Hypothalamus (tissue), 51 donors: ENCODE results near the gene IL12A.

Experiments used
- DNase-seq, 51 donors: peaks; one replicate each; lab custom pipeline; 2025; lab: John Stamatoyannopoulos, UW

Gene IL12A

GRCh38 chr3:160023476-160023875 lies 34.8 kb downstream of the IL12A start:
- no peak for DNase-seq

DNA sequence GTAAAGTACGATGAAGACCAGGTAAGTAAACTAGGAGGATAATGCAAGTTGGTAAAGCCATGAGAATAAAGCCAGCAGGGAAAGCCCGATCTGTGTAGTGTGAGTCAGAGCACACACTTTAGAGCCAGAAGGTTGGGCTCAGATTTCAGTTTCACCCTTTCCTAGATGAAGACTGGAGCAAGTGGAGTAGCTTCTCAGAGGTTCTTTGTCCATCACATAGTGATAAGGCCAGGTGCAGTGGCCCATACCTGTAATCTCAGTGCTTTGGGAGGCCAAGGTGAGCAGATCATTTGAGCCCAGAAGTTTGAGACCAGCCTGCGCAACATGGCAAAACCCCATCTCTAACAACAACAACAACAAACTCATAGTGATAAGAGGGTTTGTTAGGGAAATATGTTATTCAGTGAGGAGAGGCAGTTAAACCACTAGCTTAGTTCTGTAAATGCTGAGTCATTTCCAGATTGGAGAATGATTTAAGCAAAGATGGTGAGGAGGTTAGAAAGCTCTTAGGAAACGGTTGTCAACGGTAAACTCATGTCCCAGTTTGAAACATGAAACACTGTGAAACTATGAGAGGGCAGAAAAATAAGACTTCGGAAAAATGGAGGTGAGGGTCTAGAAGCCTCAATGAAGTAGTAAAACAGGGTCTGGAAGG lies 39.0 kb downstream of the IL12A start:
- no peak for DNase-seq

DNA sequence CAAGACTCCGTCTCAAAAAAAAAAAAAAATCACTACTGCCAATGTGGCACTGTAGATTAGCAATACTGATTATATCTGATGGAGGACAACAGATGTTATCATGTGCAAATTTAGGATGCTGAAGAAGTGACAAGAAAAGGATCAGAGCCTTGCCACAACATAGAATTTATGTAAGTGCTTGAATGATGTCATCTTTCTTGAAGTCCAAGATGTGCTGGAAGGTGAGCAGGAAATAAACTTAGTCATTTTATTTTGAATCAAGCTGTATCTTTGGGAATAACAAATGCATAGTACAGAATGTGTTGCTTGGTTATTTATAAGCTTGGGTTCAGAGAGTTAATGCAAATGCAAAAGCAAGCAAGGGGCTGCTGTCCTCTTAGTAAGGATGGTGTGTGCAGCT lies 47.1 kb downstream of the IL12A start:
- DNase-seq: no peak

DNA sequence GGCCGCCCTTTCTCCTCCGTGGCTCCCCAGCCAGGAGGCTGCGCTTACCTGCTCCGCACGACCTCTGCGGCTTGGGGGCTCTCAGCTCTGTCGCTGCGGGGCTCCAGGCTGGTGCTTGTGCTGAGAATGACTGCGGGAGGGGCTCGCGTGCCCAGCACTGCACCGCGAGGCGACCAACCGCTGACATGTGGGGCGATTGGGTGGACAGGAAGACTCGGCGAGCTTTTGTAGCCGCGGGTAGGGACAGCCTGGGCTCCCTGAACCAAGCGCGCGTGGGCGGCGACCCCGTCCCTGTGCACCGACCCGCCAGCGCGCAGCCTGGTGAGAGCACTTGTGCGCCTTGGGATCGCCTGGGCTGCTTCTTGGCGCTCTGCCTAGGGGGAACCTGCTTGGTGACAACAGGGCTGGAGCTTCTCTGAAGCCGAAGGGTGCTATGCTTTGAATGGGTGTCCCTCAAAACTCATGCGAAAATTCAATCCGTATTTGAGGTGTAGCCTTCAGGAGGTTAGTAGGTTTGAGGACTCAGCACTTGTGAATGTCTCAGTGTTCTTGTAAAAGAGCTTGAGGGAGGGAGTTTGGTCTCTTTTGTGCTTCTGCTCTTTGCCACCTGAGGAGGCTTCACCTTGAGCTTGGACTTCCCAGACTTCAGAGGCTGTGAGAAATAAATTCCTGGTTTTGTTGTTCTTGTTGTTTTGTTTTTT lies 50.4 kb downstream of the IL12A start:
- DNase-seq: peak in 8 of 51 donors; percentile 3 to 19 (median 6)

DNA sequence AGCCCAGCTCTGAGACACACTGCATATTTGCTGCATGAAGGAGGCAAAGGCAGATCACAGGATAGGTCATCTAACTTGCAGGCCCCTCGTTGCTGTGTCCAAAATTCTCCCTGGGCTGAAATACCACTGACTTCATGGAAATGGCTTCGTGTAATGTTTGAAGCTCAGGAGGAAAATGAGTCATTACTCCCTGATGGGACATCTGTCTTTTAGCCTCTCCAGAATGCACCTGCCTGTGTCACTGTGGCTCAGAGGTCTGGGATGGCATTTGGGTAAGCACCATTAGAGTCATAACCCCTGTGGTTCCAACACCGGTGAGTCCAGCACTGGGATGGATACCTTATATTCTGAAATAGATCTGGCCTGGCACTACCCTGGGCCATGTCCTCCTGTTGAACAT lies 51.5 kb downstream of the IL12A start:
- DNase-seq: no peak

DNA sequence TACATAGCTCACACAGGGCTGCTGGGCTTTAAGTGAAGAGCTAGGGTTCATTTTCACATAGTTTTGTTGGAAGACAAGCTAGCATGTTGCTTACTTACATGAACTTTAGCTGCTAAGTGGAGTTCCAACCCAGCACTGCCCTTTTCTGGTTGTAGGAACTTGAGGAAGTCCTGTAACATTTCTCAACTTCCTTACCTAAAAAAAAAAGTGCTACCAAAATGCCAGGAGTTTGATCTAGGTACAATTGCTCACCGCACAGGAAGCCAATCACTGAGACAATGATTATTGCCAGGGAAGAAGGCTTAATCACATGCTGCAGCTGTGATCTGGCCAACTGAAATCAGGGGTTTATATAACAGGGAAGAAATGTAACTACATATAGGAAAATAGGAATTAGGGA lies 52.8 kb downstream of the IL12A start:
- DNase-seq: no peak

GRCh38 chr3:160044121-160044520 lies 55.5 kb downstream of the IL12A start:
- DNase-seq: no peak
